ENCODE data around the gene FCGR3B.
"Not testable (repeated sequence)": the region's sequence is repeated elsewhere in the genome, so short reads cannot be mapped to it uniquely, and the experiment has no call there.

The FCGR3B gene

GRCh38 chr1:161605762-161606540 is 25.0 kb downstream of the FCGR3B start:
- DNase-seq (ENCODE audit: low read depth in 2 of 2), result not testable (repeated sequence)

GRCh38 chr1:161605024-161605423 is 26.0 kb downstream of the FCGR3B start:
- not testable (repeated sequence) for DNase-seq (ENCODE audit: low read depth in 2 of 2)

DNA sequence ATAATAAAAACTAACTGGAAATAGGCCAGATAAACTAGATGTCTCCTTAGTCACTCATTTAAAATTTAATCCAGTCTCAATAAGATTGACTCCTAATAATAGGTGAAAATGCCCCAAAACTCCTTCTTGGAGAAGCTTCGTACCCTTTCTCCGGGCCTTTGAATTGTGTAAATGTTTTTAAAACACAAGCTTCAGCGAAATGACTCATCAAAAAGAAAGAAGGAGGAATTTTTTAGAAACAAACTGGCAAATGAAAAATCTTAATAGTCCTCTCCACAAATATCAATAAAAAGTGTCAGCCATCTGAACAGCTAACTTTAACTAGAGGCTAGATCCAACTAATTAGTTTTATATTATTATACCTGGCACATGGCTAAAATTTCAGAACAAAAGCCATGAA is 33.9 kb downstream of the FCGR3B start:
- DNase-seq (ENCODE audit: low read depth in 2 of 2), result not testable (repeated sequence)

DNA sequence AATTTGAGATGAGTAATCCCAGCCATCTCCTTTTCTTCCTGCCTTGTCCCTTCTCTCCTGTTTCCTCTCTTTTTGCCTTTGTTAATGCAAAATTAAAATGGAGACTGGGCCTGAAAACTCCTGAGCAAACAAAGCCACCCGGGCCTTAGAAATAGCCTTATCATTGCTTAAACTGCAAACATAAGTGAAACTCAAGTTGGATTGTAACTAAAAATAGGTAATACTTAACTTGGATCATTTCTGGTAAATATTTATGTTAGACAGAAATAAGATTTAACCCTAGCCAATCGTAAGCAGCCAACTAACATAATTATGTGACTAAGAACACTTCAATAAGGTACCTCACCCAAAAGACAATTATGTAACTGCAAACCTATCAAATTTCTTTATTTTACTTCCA is 35.4 kb downstream of the FCGR3B start:
- DNase-seq (ENCODE audit: low read depth in 2 of 2), result not testable (repeated sequence)

- not testable (repeated sequence) for DNase-seq (ENCODE audit: low read depth in 2 of 2)
Measured at GRCh38 chr1:161595173-161595572, 35.8 kb downstream of the FCGR3B start.

GRCh38 chr1:161594269-161594984 is 36.5 kb downstream of the FCGR3B start:
- DNase-seq (ENCODE audit: low read depth in 2 of 2), result not testable (repeated sequence)

DNA sequence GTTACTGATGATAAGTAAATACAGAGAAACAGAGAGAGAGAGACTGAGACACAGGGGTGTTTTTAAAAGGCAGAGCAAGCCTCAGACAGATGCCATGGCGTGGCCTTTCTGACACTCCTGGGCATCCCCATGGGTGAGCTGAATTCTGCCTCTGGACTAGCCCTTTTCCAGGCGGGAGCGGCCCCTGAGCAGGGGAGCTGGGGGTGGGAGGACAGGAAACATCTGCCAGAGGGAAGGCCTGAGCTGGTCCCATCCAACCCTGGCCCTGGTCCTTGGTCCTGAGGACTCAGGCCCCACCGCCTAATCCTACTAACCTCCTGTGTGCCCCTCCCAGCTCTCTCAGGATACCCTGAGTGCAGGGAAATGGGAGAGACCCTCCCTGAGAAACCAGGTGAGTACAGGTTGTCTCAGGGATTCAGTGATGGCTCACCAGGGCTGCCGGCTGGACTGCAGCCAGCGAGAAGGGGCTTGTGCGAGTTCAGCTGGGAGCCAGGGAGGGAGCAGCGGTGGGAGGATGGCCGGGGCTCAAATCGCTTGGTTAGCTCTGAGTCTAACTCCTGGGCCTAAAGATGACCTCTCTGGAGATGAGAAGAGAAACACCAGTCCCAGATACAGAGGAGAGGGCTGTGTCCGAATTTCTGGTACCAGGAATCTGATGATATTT is 37.8 kb downstream of the FCGR3B start:
- DNase-seq (ENCODE audit: low read depth in 2 of 2), result not testable (repeated sequence)

DNA sequence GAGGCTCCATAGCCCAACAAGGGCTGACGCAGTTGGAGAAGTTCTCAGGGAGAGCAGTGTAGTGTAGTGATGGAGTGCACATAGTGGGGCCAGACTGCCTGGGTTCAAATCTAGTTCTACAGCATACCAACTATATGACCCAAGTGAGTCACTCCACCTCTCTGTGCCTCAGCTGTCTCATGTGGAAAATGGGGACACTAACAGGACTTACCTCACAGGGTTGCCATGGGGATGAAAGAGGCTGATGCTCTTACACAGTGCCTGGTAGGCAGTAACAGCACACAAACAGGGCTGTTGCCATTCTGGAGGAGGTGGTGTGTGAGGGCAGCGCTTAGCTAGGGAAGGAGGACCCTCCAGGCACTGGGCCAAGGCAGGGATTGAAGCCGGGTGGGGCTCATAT is 38.4 kb downstream of the FCGR3B start:
- not testable (repeated sequence) for DNase-seq (ENCODE audit: low read depth in 2 of 2)

DNA sequence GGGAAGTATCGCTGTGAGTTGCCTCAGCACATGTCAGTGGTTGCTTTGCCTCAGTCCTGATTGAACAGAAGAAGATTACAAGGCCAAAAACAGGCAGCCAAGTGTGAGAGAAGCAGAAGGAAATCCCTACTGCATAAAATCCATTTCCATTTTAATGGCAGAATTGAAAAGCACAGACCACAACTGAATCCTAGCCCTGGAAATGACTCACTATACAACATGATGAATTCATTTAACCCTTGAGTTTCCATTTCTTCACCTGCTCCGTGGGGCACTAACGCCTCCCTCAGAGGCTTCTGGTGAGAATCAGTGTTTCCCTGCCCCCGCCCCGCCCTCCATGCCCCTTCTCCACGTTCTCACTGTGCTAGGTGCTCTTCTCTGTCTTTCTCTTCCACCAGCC is 41.1 kb downstream of the FCGR3B start:
- DNase-seq (ENCODE audit: low read depth in 2 of 2), result not testable (repeated sequence)

DNA sequence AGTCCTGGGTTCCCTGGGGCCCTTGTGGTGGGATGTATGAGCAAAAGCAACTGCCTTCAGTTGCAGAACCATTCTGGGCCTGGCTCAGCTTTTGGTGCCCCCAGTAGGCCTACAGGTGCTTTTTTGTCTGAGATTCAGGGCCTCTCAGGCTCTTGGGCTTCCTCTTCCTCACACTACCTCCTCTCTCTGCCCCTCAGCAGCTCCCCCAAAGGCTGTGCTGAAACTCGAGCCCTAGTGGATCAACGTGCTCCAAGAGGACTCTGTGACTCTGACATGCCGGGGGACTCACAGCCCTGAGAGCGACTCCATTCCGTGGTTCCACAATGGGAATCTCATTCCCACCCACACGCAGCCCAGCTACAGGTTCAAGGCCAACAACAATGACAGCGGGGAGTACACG is 41.6 kb downstream of the FCGR3B start:
- not testable (repeated sequence) for DNase-seq (ENCODE audit: low read depth in 2 of 2)

DNA sequence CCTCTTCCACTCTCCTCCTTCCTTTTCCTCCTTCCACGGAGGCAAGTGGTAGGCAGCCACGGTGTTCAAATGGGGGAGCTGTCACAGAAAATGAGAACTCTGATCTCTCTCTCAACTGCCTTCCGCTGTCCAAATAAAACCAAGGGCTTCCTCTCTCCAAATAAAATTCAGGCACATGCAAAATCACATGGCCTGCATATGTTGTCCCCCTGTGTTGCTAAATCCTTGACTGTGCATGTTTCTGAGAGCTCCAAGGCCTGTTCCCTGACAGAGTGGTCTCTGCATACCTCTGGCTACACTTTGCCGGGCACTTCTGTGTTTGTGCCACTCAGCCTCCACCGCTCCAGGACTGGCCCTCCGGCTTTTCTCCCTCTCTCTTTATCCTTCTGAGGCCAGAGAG is 42.4 kb downstream of the FCGR3B start:
- DNase-seq (ENCODE audit: low read depth in 2 of 2), result not testable (repeated sequence)

DNA sequence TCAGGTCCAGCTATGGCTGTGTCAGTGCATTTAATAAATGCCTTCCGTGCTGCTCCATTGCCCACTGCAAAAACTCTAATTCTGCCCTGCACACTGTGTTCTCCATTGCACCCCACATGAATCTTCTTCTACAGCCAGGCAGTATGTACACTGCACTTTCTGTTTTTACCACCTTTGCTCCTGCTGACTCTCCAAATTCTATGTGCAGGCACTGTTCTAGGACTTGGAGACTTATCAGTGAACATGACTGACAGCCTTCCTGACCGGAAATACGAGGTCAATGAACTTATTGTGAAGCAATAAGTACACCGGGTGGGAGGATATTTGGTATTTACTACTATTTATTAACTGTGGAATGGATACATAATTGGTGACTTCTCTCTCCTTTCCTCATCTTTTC is 48.1 kb downstream of the FCGR3B start:
- not testable (repeated sequence) for DNase-seq (ENCODE audit: low read depth in 2 of 2)

DNA sequence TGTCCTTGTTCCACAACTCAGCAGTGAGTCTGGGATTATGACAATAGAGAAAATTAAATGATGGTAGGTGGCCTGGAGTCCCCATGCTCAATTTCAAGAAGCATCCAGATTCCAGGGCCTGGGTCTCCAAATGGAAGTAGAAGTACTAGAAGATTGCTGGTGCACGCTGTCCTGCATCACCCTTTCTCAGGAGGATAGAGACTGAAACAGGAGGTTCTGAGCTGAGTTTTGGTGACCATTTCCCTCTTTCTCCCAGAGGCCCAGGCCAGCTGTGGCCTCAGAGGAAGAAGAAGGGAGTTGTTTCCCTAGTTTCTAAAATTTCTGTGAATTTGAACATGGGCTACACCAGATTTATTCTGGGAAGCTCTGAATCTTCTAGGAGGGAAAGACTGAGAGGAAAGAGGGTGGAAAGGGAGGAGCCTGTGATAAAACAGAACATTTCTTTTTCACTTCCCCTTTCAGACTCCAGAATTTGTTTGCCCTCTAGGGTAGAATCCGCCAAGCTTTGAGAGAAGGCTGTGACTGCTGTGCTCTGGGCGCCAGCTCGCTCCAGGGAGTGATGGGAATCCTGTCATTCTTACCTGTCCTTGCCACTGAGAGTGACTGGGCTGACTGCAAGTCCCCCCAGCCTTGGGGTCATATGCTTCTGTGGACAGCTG is 50.0 kb downstream of the FCGR3B start:
- not testable (repeated sequence) for DNase-seq (ENCODE audit: low read depth in 2 of 2)

DNA sequence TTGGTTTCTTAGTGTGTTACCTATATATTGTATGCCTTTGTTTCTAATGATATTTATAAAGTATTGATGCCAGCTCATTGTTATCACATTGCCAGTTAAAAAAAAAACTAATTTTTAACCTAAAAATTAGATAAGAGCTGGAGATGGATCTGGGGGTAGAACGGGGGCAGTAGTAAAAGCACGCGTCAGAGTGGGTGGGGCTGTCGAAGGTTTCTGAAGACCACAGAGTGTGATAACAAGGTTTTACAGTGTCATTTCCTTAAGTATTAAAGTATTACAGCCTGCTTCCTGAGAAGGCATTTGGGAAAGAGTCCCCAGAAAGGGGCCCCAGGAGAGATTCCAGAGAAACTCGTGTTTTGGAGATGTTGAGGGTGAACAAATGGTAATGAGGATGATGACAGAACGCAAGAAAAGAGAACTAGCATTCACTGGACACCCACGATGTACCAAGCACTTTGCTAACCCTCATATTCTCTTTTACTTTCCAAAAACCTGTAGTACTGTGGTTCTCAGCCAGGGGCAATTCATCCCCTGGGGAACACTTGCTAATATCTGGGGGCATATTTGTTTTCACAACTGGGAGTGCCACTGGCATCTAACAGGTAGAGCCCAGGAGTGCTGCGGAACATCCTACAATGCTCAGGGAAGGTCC is 51.0 kb downstream of the FCGR3B start:
- DNase-seq (ENCODE audit: low read depth in 2 of 2), result not testable (repeated sequence)

DNA sequence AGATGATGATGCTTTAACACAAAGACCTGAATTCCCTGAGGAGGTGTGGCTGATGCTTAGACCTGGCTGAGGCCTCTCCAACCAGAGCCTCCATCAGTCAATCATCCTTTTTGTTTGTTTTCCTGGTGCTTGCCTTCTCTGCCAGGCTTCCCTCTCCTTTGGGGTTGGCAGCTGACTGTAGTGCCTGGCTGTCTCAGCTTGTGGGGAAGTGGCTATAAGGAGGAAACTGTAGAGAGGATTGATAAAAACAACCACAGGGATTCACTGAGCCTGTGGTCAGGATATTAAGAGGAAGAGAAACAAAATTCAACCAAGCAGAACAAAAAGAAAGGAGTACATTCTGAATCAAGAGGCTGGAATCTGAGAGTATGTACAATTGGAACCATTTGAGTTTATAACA is 54.3 kb downstream of the FCGR3B start:
- not testable (repeated sequence) for DNase-seq (ENCODE audit: low read depth in 2 of 2)

Data from stimulated activated CD4-positive, alpha-beta T cell treated with anti-CD3 and anti-CD28 coated beads, Interleukin-1b, Interleukin-23, amount 100 ng/mL, for 4 hours (primary cell).